H54 (cell line): ENCODE data around the gene ADGRA1.
"Not testable (repeated sequence)": the region's sequence is repeated elsewhere in the genome, so short reads cannot be mapped to it uniquely, and the experiment has no call there.

ENCODE experiments used
- DNase-seq: peaks from one replicate; pipeline ENCODE4 v3.0.0; 2011; ENCODE audit warnings: low spot score, mixed read lengths; ENCODE audit not compliant: insufficient read length
- FAIRE-seq: peaks from 3 replicates; lab custom pipeline; 2011; peaks lifted over from hg19 to GRCh38; lab: Jason Lieb, UNC
- POLR2A ChIP-seq: IDR thresholded peaks from 2 replicates; pipeline ENCODE4 v1.6.1; 2011; ENCODE audit warnings: low read depth, mild to moderate bottlenecking, low read length

Gene ADGRA1

GRCh38 chr10:133100706-133101415 lies 13.1 kb downstream of the ADGRA1 start:
- DNase-seq (no peak), FAIRE-seq (no peak)
- TF ChIP-seq POLR2A = no peak

- FAIRE-seq (no peak), DNase-seq (no peak)
- no peak for TF ChIP-seq POLR2A
Observed at GRCh38 chr10:133101416-133101810, 13.7 kb downstream of the ADGRA1 start.

GRCh38 chr10:133102415-133103095 lies 14.8 kb downstream of the ADGRA1 start:
- FAIRE-seq = no peak

GRCh38 chr10:133103311-133103910 lies 15.7 kb downstream of the ADGRA1 start:
- no peak for FAIRE-seq
- DNase-seq = no peak
- no peak for TF ChIP-seq POLR2A

More at GRCh38 chr10:133102415-133103095, 14.8 kb downstream of the ADGRA1 start:
- TF ChIP-seq POLR2A = no peak
- DNase-seq = no peak

- no peak for TF ChIP-seq POLR2A
- no peak for FAIRE-seq
- DNase-seq = no peak
Observed at GRCh38 chr10:133104068-133104962, 16.6 kb downstream of the ADGRA1 start.

- FAIRE-seq (no peak), DNase-seq (no peak)
- no peak for TF ChIP-seq POLR2A
Observed at GRCh38 chr10:133104963-133105640, 17.4 kb downstream of the ADGRA1 start.

- FAIRE-seq = no peak
- no peak for TF ChIP-seq POLR2A
Observed at GRCh38 chr10:133105686-133106390, 18.1 kb downstream of the ADGRA1 start.

GRCh38 chr10:133106516-133106915 lies 18.8 kb downstream of the ADGRA1 start:
- no peak for FAIRE-seq
- no peak for TF ChIP-seq POLR2A
- DNase-seq = no peak

More at GRCh38 chr10:133105686-133106390, 18.1 kb downstream of the ADGRA1 start:
- DNase-seq = no peak

GRCh38 chr10:133107442-133107841 lies 19.7 kb downstream of the ADGRA1 start:
- no peak for FAIRE-seq
- TF ChIP-seq POLR2A = no peak

GRCh38 chr10:133109711-133110110 lies 22.0 kb downstream of the ADGRA1 start:
- DNase-seq (peak; percentile 51), FAIRE-seq (no peak)
- TF ChIP-seq POLR2A = no peak

More at GRCh38 chr10:133107442-133107841, 19.7 kb downstream of the ADGRA1 start:
- DNase-seq = no peak

- TF ChIP-seq POLR2A = no peak
- FAIRE-seq (peak; percentile 77), DNase-seq (peak; percentile 66)
Observed at GRCh38 chr10:133110133-133110532, 22.4 kb downstream of the ADGRA1 start.

GRCh38 chr10:133110609-133111275 lies 23.0 kb downstream of the ADGRA1 start:
- TF ChIP-seq POLR2A = no peak
- no peak for FAIRE-seq
- DNase-seq = no peak

- not testable (repeated sequence) for FAIRE-seq, DNase-seq
Observed at GRCh38 chr10:133111640-133112039, 23.9 kb downstream of the ADGRA1 start.
